A549 (cell line): Measurements from ENCODE around the gene MYO1E.

Experiments used
- MAFK ChIP-seq: fragments of 450-650 bp; IDR thresholded peaks from 2 replicates; pipeline ENCODE4 v1.6.1; 2014; ENCODE audit not compliant: partially characterized antibody
- NR3C1 ChIP-seq: fragments of >200 bp; sonication (Bioruptor Twin); formaldehyde crosslinking; IDR thresholded peaks from 3 replicates; pipeline ENCODE4 v1.6.1; 2017
- USF2 ChIP-seq: fragments of 450-650 bp; IDR thresholded peaks from 2 replicates; pipeline ENCODE4 v1.6.1; 2014; ENCODE audit warnings: antibody characterized with exemption
- TF ChIP-seq, protein P1 (sequence below): fragments of >200 bp; sonication (Bioruptor Twin); formaldehyde crosslinking; IDR thresholded peaks from 3 replicates; pipeline ENCODE4 v1.5.1; 2016

- TF ChIP-seq, protein P1, sequence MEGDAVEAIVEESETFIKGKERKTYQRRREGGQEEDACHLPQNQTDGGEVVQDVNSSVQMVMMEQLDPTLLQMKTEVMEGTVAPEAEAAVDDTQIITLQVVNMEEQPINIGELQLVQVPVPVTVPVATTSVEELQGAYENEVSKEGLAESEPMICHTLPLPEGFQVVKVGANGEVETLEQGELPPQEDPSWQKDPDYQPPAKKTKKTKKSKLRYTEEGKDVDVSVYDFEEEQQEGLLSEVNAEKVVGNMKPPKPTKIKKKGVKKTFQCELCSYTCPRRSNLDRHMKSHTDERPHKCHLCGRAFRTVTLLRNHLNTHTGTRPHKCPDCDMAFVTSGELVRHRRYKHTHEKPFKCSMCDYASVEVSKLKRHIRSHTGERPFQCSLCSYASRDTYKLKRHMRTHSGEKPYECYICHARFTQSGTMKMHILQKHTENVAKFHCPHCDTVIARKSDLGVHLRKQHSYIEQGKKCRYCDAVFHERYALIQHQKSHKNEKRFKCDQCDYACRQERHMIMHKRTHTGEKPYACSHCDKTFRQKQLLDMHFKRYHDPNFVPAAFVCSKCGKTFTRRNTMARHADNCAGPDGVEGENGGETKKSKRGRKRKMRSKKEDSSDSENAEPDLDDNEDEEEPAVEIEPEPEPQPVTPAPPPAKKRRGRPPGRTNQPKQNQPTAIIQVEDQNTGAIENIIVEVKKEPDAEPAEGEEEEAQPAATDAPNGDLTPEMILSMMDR: no peak
- TF ChIP-seq USF2: no peak
- no peak for TF ChIP-seq MAFK
- no peak for TF ChIP-seq NR3C1
Measured at GRCh38 chr15:59143281-59143680, 229.4 kb downstream of the MYO1E start.
